ENCODE results near the gene FRYL. TPM values are rescaled to one million over a fixed set of nuclear protein-coding genes. Genes with fewer than 3 reads are reported as not detected.

The FRYL gene
- total RNA-seq, 4 donors from 2014 or later: 43.2 to 92.5 (median 62.1) TPM

- 90 to 93% methylated on average over 6 to 7 of the region's 10 CpGs for WGBS, 2 donors (ENCODE audit: low coverage in 1 of 2)
- no peak overlapping the region for H3K4me3 ChIP-seq
- ATAC-seq: no peak
- no peaks in the 10 kb centered on the region for H3K9me3 ChIP-seq
- H3K27ac ChIP-seq: no peak overlapping the region
- no peaks in the 10 kb centered on the region for H3K27me3 ChIP-seq
- H3K4me1 ChIP-seq: no peaks in the 10 kb centered on the region
- no peaks in the 10 kb centered on the region for H3K36me3 ChIP-seq
- TF ChIP-seq, protein P1, sequence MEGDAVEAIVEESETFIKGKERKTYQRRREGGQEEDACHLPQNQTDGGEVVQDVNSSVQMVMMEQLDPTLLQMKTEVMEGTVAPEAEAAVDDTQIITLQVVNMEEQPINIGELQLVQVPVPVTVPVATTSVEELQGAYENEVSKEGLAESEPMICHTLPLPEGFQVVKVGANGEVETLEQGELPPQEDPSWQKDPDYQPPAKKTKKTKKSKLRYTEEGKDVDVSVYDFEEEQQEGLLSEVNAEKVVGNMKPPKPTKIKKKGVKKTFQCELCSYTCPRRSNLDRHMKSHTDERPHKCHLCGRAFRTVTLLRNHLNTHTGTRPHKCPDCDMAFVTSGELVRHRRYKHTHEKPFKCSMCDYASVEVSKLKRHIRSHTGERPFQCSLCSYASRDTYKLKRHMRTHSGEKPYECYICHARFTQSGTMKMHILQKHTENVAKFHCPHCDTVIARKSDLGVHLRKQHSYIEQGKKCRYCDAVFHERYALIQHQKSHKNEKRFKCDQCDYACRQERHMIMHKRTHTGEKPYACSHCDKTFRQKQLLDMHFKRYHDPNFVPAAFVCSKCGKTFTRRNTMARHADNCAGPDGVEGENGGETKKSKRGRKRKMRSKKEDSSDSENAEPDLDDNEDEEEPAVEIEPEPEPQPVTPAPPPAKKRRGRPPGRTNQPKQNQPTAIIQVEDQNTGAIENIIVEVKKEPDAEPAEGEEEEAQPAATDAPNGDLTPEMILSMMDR (IDR thresholded peaks at IDR 0.05): no peak
- TF ChIP-seq EP300 (IDR thresholded peaks at IDR 0.05) (no peak), POLR2A (IDR thresholded peaks at IDR 0.05) (no peak), POLR2AphosphoS5 (IDR thresholded peaks at IDR 0.05) (no peak)
Observed at GRCh38 chr4:48449151-48449550, 330.9 kb downstream of the FRYL start.

Small RNAs within 50 kb of the gene (small RNA-seq; reads per million reads assigned to genes)
- 0 reads per million in 4 donors for gene RNU5E-3P

Other genes with a start within 250 kb of the FRYL start
- gene OCIAD1, start 50.8 kb upstream of the FRYL start, total RNA-seq: 100 to 1,000 TPM in 3 of 4 donors, 10 to 100 TPM in 1; 97.3 to 134 (median 116) TPM
- 1 to 10 TPM; 2.4 to 9.3 (median 5.0) TPM for gene OCIAD2, start 126.5 kb upstream of the FRYL start, total RNA-seq
- 1 to 10 TPM in 1 of 4 donors, not detected in 3; 1.4 TPM for gene CWH43, start 206.0 kb upstream of the FRYL start, total RNA-seq